HG03571 (cell line): ENCODE results near the gene RTCB.
"Not testable (repeated sequence)": the region's sequence is repeated elsewhere in the genome, so short reads cannot be mapped to it uniquely, and the experiment has no call there.

ENCODE experiments used
- ATAC-seq: cut with Tn5 transposase; IDR thresholded peaks from one replicate; pipeline ENCODE4 v1.9.1; 2021; ENCODE audit not compliant: unreplicated experiment

RTCB gene

DNA sequence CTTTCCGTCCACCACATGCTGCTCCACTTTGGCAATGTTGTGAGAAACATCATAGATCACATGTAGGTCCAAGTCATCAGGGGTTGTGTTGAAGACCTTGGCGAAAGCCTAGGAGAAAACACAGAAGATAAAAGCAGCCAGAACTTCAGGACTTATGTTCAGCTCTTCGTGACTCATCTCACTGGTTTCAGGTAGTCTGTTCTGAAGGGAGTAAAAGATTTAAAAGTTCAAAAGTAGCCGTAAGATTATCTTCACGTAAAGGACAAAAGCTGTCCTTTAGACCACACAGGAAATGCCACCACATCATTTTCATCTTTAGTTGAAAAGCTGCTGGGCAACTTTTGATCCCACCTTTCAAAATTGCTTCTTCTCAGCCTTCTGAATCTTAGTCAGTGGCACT, 16.9 kb downstream of the RTCB start:
- no peak for ATAC-seq

DNA sequence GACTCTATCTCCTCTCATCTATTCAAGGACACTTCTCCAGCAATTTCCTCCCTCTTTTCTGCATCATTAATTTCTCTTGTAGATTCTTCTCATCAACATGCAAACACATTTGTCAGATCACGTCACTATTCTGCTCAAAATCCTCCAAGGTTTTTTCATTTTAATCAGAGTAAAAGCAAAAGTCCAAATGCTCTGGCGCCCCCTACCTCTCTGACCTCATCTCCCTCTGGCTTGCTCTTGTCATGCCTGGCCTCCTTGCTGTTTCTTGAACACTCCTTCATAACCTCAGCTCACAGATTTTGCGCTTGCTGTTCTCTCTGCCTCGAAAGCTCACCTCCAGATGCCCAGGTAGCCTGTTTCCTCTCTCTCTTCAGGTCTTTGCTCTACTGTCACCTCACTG, 22.4 kb downstream of the RTCB start:
- no peak for ATAC-seq

DNA sequence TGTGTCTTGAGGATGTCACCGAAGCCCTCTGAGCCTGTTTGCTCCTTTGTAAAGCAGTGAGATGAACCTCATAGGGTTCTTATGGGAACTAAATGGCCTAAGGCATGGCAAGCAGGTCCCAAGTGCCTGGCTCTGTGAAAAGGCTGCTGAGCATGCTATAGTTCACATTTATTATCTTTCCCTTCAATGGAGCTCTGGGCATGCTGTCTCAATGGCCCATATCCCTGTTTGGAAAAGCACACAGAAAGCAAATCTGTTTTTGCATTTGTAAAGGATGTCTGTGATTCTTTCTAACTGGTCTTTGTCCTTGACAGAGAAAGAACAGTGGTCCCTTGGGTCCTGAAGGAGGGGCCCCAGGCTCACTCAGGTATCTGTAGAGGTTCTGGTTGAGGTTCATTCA, 26.4 kb downstream of the RTCB start:
- ATAC-seq = no peak

DNA sequence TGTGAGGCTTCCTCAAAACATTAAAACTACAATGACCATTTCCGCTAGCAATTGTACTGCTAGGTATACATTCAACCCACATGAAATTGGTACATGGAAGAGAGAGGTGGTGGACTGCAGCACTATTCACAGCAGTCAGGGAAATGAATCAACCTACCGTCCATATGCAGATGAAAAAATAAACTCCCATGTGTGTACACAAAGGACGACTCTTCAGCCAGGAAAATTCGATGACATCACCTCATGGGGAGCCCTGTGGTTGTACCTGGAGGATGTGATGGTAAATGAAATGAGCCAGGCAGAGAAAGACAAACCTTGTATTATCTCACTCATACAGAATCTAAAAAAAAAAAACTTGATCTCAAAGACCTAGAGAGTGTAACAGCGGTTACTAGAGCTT, 31.1 kb downstream of the RTCB start:
- no peak for ATAC-seq

DNA sequence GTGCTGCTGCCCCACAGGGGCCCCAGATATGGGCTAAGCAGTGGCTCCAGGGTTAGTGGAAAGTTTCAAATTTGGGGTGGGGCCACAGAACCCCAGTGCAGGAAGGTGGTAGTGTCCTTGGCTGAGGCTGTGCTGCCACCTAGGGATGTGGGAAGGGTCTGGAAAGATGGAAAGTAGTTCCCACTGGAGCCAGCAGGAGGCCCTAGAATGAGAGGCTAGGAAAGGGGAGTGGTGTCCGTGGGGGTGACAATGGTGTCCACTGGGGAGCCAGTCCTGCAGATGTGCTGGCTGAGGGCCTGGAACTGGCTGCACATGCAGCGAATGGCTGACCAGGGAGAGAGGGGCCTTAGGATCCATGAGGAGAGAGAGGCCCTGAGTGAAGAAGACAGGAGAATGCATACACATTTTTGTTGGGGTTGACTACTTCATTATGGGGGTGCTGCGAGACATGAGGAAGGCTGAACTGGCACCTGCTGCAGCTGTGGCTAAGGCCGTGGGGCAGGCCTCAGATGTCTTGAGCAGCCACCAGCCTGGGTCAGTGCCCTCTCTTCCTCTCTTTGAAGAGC, 33.3 kb downstream of the RTCB start:
- no peak for ATAC-seq

DNA sequence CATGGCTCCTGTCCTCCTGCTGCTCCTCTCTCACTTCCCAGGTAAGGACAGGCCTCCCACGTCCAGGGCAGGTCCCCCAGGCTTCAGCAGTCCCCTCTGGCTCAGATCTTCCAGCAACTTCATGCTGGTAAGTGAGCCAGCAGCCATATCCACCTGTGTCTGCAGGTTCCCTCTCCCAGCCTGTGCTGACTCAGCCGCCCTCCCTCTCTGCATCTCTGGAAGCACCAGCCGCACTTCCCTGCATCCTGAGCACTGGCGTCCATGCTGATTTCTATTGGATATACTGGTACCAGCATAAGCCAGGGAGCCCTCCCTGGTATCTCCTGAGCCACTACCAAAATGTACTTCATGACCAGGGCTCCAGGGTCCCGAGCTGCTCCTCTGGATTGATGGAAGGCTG, 35.4 kb downstream of the RTCB start:
- no peak for ATAC-seq

DNA sequence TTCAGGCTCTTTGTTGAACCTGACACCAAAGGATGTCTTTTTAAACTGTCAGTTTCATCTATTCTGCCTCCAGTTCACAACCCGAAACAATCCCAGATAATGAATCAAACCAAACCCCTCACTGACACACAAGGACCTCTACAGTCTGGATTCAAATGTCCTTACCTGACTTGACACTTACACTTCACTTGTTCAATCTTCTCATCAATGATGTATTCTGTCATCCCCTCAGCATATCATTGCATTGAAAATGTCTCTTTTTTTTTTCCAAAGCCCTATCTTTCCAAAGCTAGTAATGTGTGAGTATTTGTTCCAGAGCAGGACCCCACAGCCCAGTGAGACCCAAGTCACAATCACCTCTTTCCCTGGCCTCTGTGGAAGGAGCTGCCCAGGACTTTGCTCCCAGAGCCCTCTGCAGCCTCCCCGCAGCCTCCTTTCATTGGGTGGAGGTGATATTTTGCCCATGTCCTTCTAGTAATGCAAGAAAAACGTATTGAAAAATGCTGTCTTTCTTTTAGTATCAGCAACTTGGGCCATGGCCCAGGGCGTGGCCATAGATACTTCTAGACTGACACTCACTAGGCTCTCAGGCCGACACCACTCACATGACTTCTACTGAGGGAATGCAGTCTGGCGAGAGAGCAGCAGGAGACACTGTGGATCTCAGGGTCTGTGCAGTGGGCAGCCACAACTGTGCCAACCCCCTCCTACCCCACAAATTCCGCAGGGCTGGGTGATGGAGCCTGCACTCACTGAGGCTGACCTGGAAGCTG, 36.2 kb downstream of the RTCB start:
- ATAC-seq = no peak

DNA sequence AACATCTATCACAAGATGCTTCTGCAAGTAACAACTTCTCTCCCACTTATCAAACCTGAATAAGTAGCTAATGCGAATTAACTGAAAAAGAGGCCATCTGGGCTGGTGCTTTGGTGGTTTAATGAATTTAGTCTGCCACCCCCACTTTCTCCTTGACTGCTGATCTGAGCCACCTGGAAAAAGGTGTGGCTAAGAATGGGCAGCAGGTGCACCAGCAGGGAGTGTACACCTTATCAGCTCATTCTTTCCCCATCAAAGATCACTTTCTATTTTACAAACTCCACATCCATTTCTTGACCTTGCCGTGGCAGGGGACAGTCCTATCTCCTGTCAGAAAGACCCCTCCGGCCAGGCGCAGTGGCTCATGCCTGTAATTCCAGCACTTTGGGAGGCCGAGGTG, 47.8 kb downstream of the RTCB start:
- ATAC-seq = no peak

DNA sequence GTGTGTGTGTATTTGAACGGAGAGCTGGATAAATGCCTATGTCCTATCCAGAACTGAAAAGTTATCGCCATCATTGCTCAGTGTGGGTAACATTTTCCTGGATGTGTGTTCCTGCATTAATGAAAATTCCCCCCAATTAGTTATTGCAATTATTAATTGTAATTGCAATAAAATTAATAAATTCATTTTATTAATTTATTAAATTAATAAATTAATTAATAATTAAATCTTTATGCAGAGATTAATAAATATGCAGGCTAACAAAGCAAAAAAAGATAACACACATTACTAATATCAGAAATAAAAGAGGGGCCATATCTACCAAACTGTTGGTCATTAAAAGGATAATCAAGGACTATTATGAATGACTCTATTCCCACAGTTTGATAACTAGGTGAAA, 50.8 kb downstream of the RTCB start:
- ATAC-seq = no peak

DNA sequence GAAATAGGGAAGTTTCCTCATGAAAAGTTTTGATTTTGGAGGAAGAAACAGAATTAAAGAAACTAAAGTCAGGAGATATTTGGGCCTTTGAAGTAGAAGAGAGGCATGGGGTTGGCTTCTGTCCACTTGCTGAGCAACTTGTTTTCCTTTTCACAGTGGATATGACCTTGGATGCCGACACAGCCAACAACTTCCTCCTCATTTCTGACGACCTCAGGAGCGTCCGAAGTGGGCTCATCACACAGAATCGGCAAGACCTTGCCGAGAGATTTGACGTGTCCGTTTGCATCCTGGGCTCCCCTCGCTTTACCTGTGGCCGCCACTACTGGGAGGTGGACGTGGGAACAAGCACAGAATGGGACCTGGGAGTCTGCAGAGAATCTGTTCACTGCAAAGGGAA, 52.0 kb downstream of the RTCB start:
- ATAC-seq = not testable (repeated sequence)

DNA sequence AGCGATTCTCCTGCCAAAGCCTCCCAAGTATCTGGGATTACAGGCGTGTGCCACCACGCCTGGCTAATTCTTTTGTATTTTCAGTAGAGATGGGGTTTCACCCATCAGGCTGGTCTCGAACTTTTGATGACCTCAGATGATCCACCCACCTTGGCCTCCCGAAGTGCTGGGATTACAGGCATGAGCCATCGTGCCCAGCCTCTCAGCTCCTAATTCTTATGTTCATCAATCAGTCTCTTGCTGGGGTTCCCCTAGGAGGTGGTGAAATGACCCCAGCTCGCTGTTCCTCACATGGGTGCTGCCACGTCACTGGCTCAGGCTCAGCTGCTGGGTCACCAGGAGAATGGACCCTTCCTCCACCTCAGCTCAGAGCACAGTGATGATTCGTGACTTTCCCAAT, 54.5 kb downstream of the RTCB start, which contains the start of gene RFPL3:
TSS of gene RFPL3 (plus strand) at position 301 of the 400 bp plus-strand sequence. CDS start 205 bp downstream, outside the sequence.
- ATAC-seq = not testable (repeated sequence)

DNA sequence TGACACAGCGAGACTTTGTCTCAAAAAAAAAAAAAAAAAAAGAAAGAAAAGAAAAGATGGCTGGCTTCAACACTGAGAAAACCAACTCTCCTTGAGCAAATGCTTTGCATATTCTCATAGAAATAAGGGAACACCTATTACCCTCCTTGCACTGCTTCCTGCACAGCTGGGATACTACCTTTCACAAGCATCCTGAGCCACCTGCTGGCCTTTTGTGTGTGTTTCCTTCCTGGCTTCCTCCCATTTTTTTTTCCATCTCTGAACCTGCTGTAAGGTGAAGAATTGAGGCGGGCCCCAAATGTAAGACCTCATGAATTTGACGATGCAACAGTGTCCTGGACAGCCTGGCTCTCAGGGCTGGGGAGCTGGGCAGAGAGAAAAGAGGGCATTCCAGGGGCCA, 56.3 kb downstream of the RTCB start:
- ATAC-seq = no peak

DNA sequence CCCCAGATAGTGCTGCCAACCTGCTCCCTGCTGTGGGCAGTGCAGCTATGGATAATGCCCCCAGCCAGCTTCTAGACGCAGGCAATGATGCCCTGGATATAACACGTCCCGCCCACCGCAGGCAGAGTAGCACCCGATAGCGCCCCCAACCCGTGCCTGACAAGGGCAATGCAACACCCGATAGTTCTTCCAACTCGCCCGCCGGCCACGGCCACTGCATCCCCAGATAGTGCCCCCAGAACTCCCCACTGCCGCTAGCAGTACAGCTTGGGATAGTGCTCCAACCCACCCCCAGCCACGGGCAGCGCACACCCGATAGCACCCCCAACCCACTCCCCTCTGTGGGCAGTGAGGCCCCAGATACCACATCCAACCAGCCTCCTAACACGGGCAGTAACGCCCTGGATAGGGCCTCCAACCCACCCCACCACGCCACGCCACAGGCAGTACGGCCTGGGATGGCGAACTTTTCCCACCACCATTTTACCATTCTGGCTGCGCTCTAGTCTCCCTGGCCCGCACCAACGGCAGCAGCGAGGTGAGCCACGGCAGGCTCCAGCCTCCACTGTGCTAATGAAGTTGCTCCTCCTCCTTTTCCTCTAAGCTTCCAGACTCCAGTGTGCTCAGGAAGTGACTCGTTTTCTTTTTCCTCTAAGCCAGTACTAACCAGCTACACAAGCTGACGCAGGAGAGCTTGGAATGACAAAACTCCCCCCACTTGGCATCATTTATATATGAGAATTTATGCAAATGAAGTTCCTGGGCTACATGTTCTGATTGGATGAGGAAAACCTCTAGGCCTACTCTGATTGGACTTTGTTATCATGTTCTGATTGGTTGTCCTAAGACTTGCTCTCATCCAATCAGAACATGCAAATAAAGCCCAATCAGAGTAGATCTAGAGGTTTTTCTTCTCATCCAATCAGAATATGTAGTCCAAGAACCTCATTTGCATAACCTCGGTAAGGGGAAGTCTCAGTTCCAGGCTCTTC, 57.4 kb downstream of the RTCB start:
- no peak for ATAC-seq

DNA sequence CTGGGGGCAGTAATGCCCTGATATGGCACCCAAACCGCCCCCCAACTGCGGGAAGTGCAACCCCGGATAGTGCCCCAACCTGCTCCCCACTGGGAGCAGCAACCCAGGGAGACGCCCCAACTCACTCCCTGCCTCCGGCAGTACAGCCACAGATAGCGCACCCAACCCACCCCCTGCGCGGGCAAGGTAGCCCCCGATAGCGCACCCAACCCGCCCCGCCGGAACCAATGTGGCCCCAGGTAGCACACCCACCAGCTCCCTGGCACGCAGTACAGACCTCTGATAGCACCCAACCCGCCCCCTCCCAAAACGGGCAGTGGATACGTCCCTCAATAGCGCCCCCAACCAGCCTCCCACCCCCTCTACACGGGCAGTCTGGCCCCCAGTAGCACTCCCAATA, 58.2 kb downstream of the RTCB start:
- no peak for ATAC-seq

DNA sequence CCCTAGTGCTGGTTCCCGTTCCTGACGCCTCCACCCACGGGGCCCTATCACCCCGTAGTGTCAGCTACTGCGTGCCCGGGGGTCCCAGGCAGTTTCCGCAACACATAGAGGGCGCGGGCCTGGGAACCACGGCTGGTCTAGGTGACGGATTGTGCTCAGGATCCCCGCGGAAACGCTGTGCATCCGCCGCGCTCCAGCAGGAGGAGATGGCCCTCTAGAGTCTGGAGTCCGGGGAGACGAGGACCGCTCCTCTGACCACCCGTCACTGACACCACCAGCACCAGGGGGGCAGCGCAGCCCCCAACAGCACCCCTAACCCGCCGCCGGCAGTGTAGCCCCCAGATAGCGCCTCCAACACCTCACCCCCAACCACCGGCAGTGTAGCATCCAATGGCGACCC, 58.8 kb downstream of the RTCB start:
- no peak for ATAC-seq

DNA sequence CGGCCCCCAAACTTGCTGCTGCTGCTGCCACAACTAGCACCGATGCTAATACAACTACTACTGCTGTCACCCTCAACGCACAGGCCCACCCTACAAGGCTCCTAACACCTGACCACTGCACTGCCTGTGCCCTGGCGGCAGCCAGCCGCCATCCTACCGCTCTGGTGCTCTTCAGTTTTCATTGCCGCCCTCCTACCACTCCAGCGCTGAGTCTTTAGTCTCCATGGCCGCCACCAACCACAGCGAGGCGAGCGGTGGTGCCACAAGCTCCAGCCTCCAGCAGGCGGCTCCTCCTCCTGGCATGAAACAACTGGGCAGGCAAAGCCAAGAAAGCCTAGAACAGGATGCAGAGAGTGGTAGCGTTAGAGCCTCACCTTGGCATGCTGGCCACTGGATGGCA, 59.4 kb downstream of the RTCB start:
- no peak for ATAC-seq

DNA sequence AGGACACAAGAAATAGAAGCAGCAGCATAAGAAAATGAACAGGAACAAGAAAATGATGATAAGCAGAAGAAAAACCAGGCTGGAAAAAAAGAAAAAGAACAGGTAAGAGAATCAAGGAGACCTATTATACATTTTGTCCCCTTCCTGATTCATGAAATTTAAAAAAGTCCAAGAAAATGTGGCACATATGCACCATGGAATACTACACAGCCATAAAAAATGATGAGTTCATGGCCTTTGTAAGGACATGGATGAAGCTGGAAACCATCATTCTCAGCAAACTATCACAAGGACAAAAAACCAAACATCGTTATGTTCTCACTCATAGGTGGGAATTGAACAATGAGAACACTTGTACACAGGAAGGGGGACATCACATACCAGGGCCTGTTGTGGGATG, 60.2 kb downstream of the RTCB start:
- ATAC-seq = not testable (repeated sequence)

DNA sequence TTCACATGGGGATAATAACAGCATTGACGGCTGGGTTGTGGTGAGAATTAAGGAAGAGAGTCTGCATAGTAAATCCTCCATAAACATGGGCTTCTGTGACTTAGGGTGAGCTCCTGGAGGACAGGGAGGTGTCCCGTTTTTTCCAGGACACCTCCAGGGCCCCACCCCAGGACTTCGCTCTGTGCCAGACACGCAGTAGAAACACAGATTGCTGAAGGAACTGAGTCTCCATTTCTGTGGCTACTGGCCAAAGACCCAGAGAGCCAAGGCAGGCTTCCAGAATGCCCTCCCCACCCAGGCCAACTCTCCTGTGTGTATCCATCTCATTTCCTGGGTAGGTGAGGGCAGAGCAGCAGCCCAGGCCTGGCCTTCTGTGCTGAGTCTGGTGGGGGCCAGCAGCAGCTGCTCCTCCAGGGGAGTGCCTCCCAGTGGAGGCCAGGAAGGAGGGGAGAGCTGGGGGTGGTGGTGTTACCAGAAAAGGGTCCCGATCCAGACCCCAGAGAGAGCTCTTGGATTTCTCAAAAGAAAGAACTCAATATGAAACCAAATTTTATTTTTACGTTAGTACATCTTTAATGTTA, 63.9 kb downstream of the RTCB start:
- ATAC-seq = no peak

DNA sequence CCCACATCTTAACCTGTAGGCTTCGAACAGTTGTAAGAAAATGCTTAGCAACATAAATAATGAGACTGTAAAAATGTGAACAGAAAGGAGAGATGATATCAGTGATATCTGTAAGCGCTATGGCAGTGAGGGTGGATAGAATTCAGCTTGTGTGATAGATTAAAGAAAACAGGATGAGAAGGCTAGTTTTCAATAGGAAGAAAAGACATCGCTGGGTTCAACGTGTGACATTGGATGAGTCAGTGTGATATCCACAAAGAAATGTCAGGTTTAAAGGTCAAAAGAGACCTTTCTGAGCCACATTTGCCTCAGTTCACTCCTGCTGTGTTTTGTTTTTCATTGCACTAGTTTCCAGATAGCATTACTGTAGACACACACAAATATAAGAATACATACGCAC, 68.1 kb downstream of the RTCB start:
- ATAC-seq = no peak

DNA sequence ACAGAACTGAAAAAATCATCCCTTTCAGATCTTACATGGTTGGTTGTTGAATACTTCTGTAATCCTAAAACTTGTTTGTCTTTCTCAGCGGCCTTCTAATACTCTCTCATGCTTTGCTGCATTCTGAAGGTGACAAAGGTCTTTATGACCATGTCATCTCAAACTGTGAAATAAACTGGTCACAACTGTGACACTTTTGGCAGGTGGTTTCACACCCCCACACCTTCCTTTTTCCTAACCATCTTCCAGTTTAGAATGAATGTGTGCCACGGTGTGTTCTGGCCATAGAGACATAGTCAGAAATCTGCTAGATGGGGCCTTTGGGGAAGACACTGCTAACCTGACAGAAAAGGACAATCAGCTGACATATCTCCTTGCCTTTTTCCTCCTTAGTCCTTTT, 69.1 kb downstream of the RTCB start:
- ATAC-seq = no peak

DNA sequence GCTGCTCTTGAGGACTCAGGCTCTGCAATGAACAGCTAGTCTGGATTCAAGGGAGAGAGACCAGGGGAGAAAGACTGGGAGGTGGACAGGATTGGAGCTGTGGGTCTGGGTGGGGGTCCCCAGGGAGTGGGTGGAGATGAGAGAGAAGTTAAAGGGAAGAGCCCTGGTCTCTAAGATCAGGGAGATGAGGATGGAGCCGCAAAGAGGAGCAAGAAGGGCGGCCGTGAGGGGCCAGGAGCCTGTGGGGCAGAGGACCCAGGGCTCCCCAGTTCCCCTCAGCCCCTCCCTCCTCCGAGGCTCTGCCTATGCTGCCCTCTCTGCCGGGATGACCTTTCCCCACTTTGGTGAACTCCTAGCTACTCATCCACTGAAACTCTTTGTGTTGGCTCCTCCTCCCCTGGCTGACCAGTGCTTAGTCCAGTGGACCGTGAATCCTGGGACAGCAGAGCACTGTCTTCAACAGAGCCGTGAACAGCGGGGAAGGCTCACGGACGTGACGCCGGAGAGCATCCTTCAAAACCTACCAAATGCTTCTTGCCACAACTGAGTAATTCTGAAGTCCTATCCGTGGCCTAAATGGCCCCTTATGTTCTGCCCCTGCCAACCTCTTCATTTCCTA, 70.8 kb downstream of the RTCB start:
- ATAC-seq = no peak
